GM12801 (cell line): ENCODE data around the gene BECN2.

Source experiments
- CTCF ChIP-seq: IDR thresholded peaks from one replicate; pipeline ENCODE4 v1.5.1; 2011; ENCODE audit warnings: control low read depth; ENCODE audit not compliant: insufficient read length; ENCODE audit errors: extremely low read depth

BECN2 gene

DNA sequence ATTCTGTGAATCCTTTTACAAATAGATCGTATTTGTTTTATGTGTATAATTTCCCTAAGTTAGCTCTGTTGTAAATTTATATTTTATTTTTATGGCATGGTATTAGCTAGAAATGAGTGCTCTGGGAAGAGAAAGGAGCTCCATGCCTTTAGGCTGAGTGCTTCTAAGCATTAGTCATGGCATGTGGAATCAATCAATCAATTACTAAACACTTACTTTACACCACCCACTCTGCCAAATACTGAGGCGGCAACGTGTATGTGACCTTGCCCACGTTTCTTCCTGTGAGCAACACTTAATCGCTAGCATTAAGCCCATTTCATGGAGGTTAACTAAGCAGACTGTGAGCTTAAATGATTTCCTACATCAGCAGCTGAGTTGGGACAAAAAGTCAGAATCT is 7.2 kb upstream of the BECN2 start:
- no peak for TF ChIP-seq CTCF

DNA sequence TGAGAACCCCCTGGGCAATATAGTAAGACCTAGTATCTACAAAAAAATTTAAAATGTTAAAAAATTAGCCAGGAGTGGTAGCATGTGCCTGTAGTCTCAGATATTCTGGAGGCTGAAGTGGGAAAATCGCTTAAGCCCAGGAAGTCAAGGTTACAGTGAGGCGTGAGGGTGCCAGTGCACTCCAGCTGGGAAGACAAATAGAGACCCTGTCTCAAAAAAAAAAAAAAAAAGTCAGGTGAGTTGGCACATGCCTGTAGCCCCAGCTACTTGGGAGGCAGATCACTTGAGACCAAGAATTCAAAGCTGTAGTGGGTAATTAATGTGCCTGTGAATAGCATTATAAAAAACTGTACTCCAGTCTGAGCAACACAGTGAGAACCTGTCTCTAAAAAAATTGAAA is 4.6 kb downstream of the BECN2 start:
- TF ChIP-seq CTCF: no peak

DNA sequence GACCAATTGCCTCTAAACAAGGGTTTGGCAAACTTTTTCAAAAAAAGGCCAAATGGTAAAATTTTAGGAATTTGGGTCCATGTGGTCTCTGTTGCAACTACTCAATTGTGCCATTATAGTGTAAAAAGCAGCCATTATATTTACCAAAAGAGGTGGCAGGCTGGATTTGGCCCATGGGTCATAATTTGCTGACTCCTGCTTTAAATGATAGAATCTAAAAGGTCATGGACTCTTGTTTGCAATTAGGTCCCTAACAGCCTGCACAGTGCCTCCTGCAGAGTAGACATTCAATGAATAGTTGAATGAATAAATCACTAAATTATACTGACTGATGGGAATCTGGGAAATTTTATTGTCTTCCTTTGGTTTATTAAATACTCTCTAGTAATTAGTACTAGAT is 6.2 kb downstream of the BECN2 start:
- no peak for TF ChIP-seq CTCF

GRCh38 chr1:241964550-241965282 is 7.1 kb downstream of the BECN2 start:
- TF ChIP-seq CTCF: no peak

- TF ChIP-seq CTCF: no peak
Measured at GRCh38 chr1:241968611-241969010, 11.0 kb downstream of the BECN2 start.

- no peak for TF ChIP-seq CTCF
Measured at GRCh38 chr1:241972703-241973369, 15.3 kb downstream of the BECN2 start.

DNA sequence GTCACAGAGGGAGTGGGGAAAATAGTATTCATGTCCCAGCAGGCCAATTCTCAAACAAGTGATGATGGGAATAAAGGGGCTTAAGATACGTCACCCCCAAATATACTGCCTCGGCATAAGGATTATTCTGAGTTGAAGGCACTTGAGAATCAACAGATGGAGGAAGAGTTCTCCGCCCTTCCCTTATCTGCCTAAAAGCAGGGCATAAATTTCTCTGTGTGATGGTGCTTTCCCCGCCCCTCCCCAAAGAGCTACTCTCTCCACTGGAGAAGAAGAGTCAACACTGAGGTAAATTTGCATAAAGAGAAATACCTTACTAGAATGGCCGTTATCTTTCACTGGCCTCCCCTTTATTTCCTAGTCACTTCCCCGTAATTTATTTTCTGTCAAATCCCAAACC is 18.7 kb downstream of the BECN2 start:
- TF ChIP-seq CTCF: no peak
